HG03439 (cell line): ENCODE measurements around the gene LDAH.

Source experiments
- ATAC-seq: cut with Tn5 transposase; IDR thresholded peaks from one replicate; pipeline ENCODE4 v1.9.1; 2021; ENCODE audit warnings: mild to moderate bottlenecking, moderate library complexity; ENCODE audit not compliant: unreplicated experiment

Gene LDAH

GRCh38 chr2:20781656-20782265 lies 41.1 kb downstream of the LDAH start:
- ATAC-seq = peak; percentile 75

- ATAC-seq = no peak
Observed at GRCh38 chr2:20771299-20771698, 51.6 kb downstream of the LDAH start.

- ATAC-seq = no peak
Observed at GRCh38 chr2:20766798-20767644, 55.9 kb downstream of the LDAH start.

GRCh38 chr2:20766213-20766612 lies 56.7 kb downstream of the LDAH start:
- no peak for ATAC-seq

- no peak for ATAC-seq
Observed at GRCh38 chr2:20762945-20763683, 59.8 kb downstream of the LDAH start.

GRCh38 chr2:20759487-20759886 lies 63.4 kb downstream of the LDAH start:
- no peak for ATAC-seq

GRCh38 chr2:20758997-20759396 lies 63.9 kb downstream of the LDAH start:
- ATAC-seq = no peak

- no peak for ATAC-seq
Observed at GRCh38 chr2:20757405-20758090, 65.4 kb downstream of the LDAH start.

GRCh38 chr2:20755132-20755800 lies 67.6 kb downstream of the LDAH start:
- no peak for ATAC-seq

GRCh38 chr2:20752293-20752692 lies 70.6 kb downstream of the LDAH start:
- ATAC-seq = no peak

- ATAC-seq = no peak
Observed at GRCh38 chr2:20747317-20747716, 75.6 kb downstream of the LDAH start.

- ATAC-seq = no peak
Observed at GRCh38 chr2:20745924-20746555, 76.9 kb downstream of the LDAH start.

- peak; percentile 82 for ATAC-seq
Observed at GRCh38 chr2:20744366-20745335, 78.2 kb downstream of the LDAH start.

- ATAC-seq = no peak
Observed at GRCh38 chr2:20738772-20739171, 84.1 kb downstream of the LDAH start.

- ATAC-seq = no peak
Observed at GRCh38 chr2:20737505-20737904, 85.4 kb downstream of the LDAH start.

- ATAC-seq = no peak
Observed at GRCh38 chr2:20728114-20728758, 94.7 kb downstream of the LDAH start.

GRCh38 chr2:20726913-20727312 lies 96.0 kb downstream of the LDAH start:
- no peak for ATAC-seq

GRCh38 chr2:20725782-20726181 lies 97.1 kb downstream of the LDAH start:
- no peak for ATAC-seq
